Thyroid gland (tissue), 4 donors: Measurements from ENCODE around the gene MAP2K2.

Source experiments
- POLR2A ChIP-seq, 2 donors: fragments of 450-650 bp; IDR thresholded peaks; one replicate each; pipeline ENCODE4 v1.6.1; 2017; ENCODE audit warnings: antibody characterized with exemption in 2 of 2, mild to moderate bottlenecking in 2 of 2, moderate library complexity in 1 of 2
- TF ChIP-seq, protein P1 (sequence below), 6 experiments: fragments of 200-600 bp in 3 of 6; fragments of 450-650 bp in 3 of 6; sonication (generic) in 3 of 6; IDR thresholded peaks; one replicate each; pipeline ENCODE4 v1.5.1; 2016 to 2019; ENCODE audit warnings: antibody characterized with exemption in 6 of 6, mild to moderate bottlenecking in 2 of 6, inconsistent platforms in 1 of 6, moderate library complexity in 1 of 6

DNA sequence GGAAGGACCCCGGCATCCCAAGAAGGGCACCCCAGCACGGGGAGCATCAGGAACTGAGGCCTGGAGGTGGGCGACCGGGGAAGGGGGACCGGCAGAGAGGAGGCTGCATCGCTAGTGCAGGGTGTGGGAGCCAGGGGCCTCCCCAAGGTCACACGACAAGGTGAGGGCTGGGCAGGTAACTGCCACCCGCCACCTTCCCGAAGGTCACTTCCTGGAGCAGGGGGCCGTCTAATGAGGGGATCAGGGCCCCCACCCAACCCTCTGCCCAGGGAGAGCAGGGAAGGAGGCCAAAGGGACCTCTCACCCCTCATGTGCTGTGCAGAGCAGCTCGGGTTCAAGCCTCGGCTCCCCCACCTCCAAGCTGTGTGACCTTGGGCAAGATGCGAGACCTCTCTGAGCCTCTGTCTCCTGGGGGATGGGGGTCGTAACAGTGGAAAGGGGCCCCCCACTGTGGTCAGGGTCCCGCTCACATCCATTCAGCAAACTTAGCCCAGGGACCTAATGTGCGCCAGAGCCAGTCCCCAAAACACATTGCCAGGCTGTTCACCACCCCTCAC is 63.2 kb downstream of the MAP2K2 start:
- TF ChIP-seq, protein P1, sequence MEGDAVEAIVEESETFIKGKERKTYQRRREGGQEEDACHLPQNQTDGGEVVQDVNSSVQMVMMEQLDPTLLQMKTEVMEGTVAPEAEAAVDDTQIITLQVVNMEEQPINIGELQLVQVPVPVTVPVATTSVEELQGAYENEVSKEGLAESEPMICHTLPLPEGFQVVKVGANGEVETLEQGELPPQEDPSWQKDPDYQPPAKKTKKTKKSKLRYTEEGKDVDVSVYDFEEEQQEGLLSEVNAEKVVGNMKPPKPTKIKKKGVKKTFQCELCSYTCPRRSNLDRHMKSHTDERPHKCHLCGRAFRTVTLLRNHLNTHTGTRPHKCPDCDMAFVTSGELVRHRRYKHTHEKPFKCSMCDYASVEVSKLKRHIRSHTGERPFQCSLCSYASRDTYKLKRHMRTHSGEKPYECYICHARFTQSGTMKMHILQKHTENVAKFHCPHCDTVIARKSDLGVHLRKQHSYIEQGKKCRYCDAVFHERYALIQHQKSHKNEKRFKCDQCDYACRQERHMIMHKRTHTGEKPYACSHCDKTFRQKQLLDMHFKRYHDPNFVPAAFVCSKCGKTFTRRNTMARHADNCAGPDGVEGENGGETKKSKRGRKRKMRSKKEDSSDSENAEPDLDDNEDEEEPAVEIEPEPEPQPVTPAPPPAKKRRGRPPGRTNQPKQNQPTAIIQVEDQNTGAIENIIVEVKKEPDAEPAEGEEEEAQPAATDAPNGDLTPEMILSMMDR (IDR thresholded peaks at IDR 0.05): no peak
- TF ChIP-seq POLR2A (IDR thresholded peaks at IDR 0.05): no peak
